ENCODE results near the gene NME3. TPM values are rescaled to one million over a fixed set of nuclear protein-coding genes. Genes with fewer than 3 reads are reported as not detected.

Gene NME3
- total and polyA plus RNA-seq, 2 of the 13 experiments (the other 11 are each of a cell fraction or from before 2014, with no cell fraction given) = 10.4 to 15.9 TPM

DNA sequence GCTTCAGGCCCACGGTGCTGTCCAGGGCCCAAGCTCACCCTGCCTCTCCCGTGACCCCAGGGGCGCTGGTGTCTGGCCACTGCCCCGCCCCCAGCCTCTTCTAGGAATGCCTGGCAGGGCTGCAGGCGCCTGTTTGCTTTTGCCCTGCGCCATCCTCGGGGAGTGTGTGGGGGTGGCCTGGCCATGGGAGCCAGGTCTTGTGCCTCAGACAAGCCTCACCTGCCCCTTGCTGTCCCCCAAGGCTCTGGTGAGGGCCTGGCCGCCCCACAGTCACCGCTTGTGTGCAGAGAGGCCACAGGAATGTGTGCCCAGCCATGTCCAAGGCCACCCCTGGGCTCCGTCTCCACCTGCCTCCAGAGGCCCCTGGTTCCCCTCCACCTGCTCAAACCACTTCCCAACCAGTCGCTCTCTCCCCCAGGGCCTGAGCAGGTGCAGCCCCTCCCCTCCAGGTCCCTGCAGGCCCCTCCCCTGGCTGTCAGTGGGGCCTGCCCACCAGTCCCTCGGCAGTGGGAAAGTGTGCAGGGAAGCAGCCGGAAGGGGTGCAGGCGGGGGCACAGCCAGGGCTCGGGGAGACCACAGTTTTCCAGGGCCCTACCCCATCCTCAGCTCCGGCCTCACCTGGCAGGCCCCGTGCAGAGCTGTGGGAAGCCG lies 23.0 kb upstream of the NME3 start (continued):
- TF ChIP-seq, protein P1, sequence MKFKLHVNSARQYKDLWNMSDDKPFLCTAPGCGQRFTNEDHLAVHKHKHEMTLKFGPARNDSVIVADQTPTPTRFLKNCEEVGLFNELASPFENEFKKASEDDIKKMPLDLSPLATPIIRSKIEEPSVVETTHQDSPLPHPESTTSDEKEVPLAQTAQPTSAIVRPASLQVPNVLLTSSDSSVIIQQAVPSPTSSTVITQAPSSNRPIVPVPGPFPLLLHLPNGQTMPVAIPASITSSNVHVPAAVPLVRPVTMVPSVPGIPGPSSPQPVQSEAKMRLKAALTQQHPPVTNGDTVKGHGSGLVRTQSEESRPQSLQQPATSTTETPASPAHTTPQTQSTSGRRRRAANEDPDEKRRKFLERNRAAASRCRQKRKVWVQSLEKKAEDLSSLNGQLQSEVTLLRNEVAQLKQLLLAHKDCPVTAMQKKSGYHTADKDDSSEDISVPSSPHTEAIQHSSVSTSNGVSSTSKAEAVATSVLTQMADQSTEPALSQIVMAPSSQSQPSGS (CRISPR knock-in tag; IDR thresholded peaks at IDR 0.05) = 0 out of 2 replicates have a peak, but pooled peaks have one; percentile 17
- no peak for TF ChIP-seq ZFYVE20 (CRISPR knock-in tag; IDR thresholded peaks at IDR 0.05; ENCODE audit: borderline replicate concordance, low read depth)
- TF ChIP-seq ZSCAN31 (CRISPR knock-in tag; IDR thresholded peaks at IDR 0.05; ENCODE audit: low read depth) = no peak
- TF ChIP-seq HNRNPUL1 (IDR thresholded peaks at IDR 0.05; ENCODE audit: low read depth, low read length) = no peak
- no peak for TF ChIP-seq ZNF883 (CRISPR knock-in tag; IDR thresholded peaks at IDR 0.05; ENCODE audit: not compliant biosample characterization)
- TF ChIP-seq PTBP1 (IDR thresholded peaks at IDR 0.05; ENCODE audit: low read depth, low read length, poor library complexity, severe bottlenecking) = no peak
- peak; percentile 37; the same call in 1 of the 2 replicates for TF ChIP-seq ZMYM3 (CRISPR knock-in tag; IDR thresholded peaks at IDR 0.05)
- no peak for TF ChIP-seq TARDBP (CRISPR knock-in tag; IDR thresholded peaks at IDR 0.05)
- no peak; the same call in 1 of the 2 replicates for TF ChIP-seq KAT7 (CRISPR knock-in tag; IDR thresholded peaks at IDR 0.05; ENCODE audit: borderline replicate concordance)
- no peak for TF ChIP-seq DMAP1 (CRISPR knock-in tag; IDR thresholded peaks at IDR 0.05)
- TF ChIP-seq ZNF879 (CRISPR knock-in tag; IDR thresholded peaks at IDR 0.05) = no peak
- TF ChIP-seq, protein P2, sequence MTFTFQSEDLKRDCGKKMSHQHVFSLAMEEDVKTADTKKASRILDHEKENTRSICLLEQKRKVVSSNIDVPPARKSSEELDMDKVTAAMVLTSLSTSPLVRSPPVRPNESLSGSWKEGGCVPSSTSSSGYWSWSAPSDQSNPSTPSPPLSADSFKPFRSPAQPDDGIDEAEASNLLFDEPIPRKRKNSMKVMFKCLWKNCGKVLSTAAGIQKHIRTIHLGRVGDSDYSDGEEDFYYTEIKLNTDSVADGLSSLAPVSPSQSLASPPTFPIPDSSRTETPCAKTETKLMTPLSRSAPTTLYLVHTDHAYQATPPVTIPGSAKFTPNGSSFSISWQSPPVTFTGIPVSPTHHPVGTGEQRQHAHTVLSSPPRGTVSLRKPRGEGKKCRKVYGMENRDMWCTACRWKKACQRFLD (CRISPR knock-in tag; IDR thresholded peaks at IDR 0.05; ENCODE audit: borderline replicate concordance) = no peak
- TF ChIP-seq ETV6 (CRISPR knock-in tag; conservative IDR thresholded peaks at IDR 0.05) = no peak
- peak; percentile 49; the same call in 1 of the 2 replicates for TF ChIP-seq ZNF350 (CRISPR knock-in tag; IDR thresholded peaks at IDR 0.05; ENCODE audit: borderline replicate concordance, low read depth)
- no peak for TF ChIP-seq GATAD1 (CRISPR knock-in tag; IDR thresholded peaks at IDR 0.05)
- no peak for TF ChIP-seq ZNF510 (CRISPR knock-in tag; IDR thresholded peaks at IDR 0.05; ENCODE audit: low read depth)
- TF ChIP-seq, protein P3, sequence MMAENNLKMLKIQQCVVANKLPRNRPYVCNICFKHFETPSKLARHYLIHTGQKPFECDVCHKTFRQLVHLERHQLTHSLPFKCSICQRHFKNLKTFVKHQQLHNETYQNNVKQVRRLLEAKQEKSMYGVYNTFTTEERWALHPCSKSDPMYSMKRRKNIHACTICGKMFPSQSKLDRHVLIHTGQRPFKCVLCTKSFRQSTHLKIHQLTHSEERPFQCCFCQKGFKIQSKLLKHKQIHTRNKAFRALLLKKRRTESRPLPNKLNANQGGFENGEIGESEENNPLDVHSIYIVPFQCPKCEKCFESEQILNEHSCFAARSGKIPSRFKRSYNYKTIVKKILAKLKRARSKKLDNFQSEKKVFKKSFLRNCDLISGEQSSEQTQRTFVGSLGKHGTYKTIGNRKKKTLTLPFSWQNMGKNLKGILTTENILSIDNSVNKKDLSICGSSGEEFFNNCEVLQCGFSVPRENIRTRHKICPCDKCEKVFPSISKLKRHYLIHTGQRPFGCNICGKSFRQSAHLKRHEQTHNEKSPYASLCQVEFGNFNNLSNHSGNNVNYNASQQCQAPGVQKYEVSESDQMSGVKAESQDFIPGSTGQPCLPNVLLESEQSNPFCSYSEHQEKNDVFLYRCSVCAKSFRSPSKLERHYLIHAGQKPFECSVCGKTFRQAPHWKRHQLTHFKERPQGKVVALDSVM (CRISPR knock-in tag; IDR thresholded peaks at IDR 0.05) = peak; percentile 47
- TF ChIP-seq, protein P4, sequence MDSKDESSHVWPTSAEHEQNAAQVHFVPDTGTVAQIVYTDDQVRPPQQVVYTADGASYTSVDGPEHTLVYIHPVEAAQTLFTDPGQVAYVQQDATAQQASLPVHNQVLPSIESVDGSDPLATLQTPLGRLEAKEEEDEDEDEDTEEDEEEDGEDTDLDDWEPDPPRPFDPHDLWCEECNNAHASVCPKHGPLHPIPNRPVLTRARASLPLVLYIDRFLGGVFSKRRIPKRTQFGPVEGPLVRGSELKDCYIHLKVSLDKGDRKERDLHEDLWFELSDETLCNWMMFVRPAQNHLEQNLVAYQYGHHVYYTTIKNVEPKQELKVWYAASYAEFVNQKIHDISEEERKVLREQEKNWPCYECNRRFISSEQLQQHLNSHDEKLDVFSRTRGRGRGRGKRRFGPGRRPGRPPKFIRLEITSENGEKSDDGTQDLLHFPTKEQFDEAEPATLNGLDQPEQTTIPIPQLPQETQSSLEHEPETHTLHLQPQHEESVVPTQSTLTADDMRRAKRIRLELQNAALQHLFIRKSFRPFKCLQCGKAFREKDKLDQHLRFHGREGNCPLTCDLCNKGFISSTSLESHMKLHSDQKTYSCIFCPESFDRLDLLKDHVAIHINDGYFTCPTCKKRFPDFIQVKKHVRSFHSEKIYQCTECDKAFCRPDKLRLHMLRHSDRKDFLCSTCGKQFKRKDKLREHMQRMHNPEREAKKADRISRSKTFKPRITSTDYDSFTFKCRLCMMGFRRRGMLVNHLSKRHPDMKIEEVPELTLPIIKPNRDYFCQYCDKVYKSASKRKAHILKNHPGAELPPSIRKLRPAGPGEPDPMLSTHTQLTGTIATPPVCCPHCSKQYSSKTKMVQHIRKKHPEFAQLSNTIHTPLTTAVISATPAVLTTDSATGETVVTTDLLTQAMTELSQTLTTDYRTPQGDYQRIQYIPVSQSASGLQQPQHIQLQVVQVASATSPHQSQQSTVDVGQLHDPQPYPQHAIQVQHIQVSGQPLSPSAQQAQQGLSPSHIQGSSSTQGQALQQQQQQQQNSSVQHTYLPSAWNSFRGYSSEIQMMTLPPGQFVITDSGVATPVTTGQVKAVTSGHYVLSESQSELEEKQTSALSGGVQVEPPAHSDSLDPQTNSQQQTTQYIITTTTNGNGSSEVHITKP (CRISPR knock-in tag; IDR thresholded peaks at IDR 0.05; ENCODE audit: low read depth) = peak; percentile 87
- TF ChIP-seq, protein P5, sequence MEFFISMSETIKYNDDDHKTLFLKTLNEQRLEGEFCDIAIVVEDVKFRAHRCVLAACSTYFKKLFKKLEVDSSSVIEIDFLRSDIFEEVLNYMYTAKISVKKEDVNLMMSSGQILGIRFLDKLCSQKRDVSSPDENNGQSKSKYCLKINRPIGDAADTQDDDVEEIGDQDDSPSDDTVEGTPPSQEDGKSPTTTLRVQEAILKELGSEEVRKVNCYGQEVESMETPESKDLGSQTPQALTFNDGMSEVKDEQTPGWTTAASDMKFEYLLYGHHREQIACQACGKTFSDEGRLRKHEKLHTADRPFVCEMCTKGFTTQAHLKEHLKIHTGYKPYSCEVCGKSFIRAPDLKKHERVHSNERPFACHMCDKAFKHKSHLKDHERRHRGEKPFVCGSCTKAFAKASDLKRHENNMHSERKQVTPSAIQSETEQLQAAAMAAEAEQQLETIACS (CRISPR knock-in tag; IDR thresholded peaks at IDR 0.05) = no peak
- no peak; the same call in 1 of the 2 replicates for TF ChIP-seq ZNF205 (CRISPR knock-in tag; IDR thresholded peaks at IDR 0.05)

Data from HepG2 (cell line).